Measurements from ENCODE around the gene CD79A. TPM values are rescaled to one million over a fixed set of nuclear protein-coding genes. Genes with fewer than 3 reads are reported as not detected.

The CD79A gene
- total RNA-seq (31.4 TPM), polyA plus RNA-seq (74.4 TPM)
- long read RNA-seq, donor 1, partial matches to known transcripts: 0 of 4 reads
- long read RNA-seq, donor 1, other reads (novel, unspliced or antisense): 0 of 4 reads
- long read RNA-seq, donor 2, transcript CD79A-201 (5 exons, 1,258 nt): major isoform, 25 of 45 reads
- long read RNA-seq, donor 2, partial matches to known transcripts: 17 of 45 reads
- long read RNA-seq, donor 2, other reads (novel, unspliced or antisense): 0 of 45 reads
- long read RNA-seq, donor 3, transcript CD79A-202 (5 exons, 567 nt): minor isoform, 5 of 60 reads
- long read RNA-seq, donor 3, transcript CD79A-201 (5 exons, 1,258 nt): major isoform, 44 of 60 reads
- long read RNA-seq, donor 3, partial matches to known transcripts: 11 of 60 reads
- long read RNA-seq, donor 3, other reads (novel, unspliced or antisense): 0 of 60 reads
- long read RNA-seq, donor 4, transcript CD79A-201 (5 exons, 1,258 nt): major isoform, 10 of 11 reads
- long read RNA-seq, donor 4, partial matches to known transcripts: 0 of 11 reads
- long read RNA-seq, donor 4, other reads (novel, unspliced or antisense): 0 of 11 reads
- long read RNA-seq, donor 5, transcript CD79A-201 (5 exons, 1,258 nt): major isoform, 23 of 39 reads
- long read RNA-seq, donor 5, partial matches to known transcripts: 16 of 39 reads
- long read RNA-seq, donor 5, other reads (novel, unspliced or antisense): 0 of 39 reads
- long read RNA-seq, donor 6, transcript CD79A-201 (5 exons, 1,258 nt): major isoform, 14 of 20 reads
- long read RNA-seq, donor 6, partial matches to known transcripts: 6 of 20 reads
- long read RNA-seq, donor 6, other reads (novel, unspliced or antisense): 0 of 20 reads
- long read RNA-seq, donor 7, transcript CD79A-201 (5 exons, 1,258 nt): major isoform, 17 of 25 reads
- long read RNA-seq, donor 7, partial matches to known transcripts: 7 of 25 reads
- long read RNA-seq, donor 7, other reads (novel, unspliced or antisense): 0 of 25 reads
- long read RNA-seq, donor 8, transcript CD79A-201 (5 exons, 1,258 nt): major isoform, 8 of 8 reads
- long read RNA-seq, donor 8, partial matches to known transcripts: 0 of 8 reads
- long read RNA-seq, donor 8, other reads (novel, unspliced or antisense): 0 of 8 reads
- long read RNA-seq, donor 9, transcript CD79A-201 (5 exons, 1,258 nt): major isoform, 20 of 21 reads
- long read RNA-seq, donor 9, partial matches to known transcripts: 0 of 21 reads
- long read RNA-seq, donor 9, other reads (novel, unspliced or antisense): 0 of 21 reads
- long read RNA-seq, donor 10, transcript CD79A-201 (5 exons, 1,258 nt): major isoform, 19 of 26 reads
- long read RNA-seq, donor 10, partial matches to known transcripts: 6 of 26 reads
- long read RNA-seq, donor 10, other reads (novel, unspliced or antisense): 0 of 26 reads

GRCh38 chr19:41876847-41877832 lies at the start of gene CD79A:
Gene CD79A, plus strand, starts transcription at chr19:41877279. Its CDS starts 26 bp downstream, at chr19:41877305.
- peaks cover 4 to 7% of the 10 kb centered on the region in 2 donors for H3K36me3 ChIP-seq (ENCODE audit: control insufficient read depth in 2 of 2, insufficient read depth in 2 of 2, low read length in 1 of 2)
- no peaks in the 10 kb centered on the region for H3K9me3 ChIP-seq (ENCODE audit: control insufficient read depth in 2 of 2, insufficient read depth in 1 of 2, low read length in 1 of 2)
- H3K4me1 ChIP-seq (ENCODE audit: control insufficient read depth in 2 of 2, insufficient read depth in 2 of 2, low read length in 2 of 2): peaks cover 41 to 85% of the 10 kb centered on the region in 2 donors
- H3K4me3 ChIP-seq (ENCODE audit: low read length in 2 of 2): peak within 1 kb of the TSS; percentile 49 to 53
- no peaks in the 10 kb centered on the region for H3K27me3 ChIP-seq (ENCODE audit: control insufficient read depth in 2 of 2, insufficient read depth in 1 of 2, low read length in 1 of 2)
- WGBS: 6% methylated on average over 9 of the region's 9 CpGs
- peak within 1 kb of the TSS; percentile 91 to 97 for H3K27ac ChIP-seq (ENCODE audit: low read depth in 1 of 2, low read length in 1 of 2)
- DNase-seq (ENCODE audit: low read depth in 6 of 9, low spot score in 9 of 9): peak in 3 of 9 donors; percentile 52 to 79 (median 57)

GRCh38 chr19:41837981-41838708 lies 38.9 kb upstream of the CD79A start:
- Histone ChIP-seq H3K27me3 (ENCODE audit: control insufficient read depth in 2 of 2, insufficient read depth in 1 of 2, low read length in 1 of 2) (peaks cover 0 to 27% of the 10 kb centered on the region in 2 donors), H3K27ac (ENCODE audit: low read depth in 1 of 2, low read length in 1 of 2) (no peak overlapping the region), H3K4me1 (ENCODE audit: control insufficient read depth in 2 of 2, insufficient read depth in 2 of 2, low read length in 2 of 2) (no peaks in the 10 kb centered on the region), H3K36me3 (ENCODE audit: control insufficient read depth in 2 of 2, insufficient read depth in 2 of 2, low read length in 1 of 2) (no peaks in the 10 kb centered on the region), H3K4me3 (ENCODE audit: low read length in 2 of 2) (no peak overlapping the region), H3K9me3 (ENCODE audit: control insufficient read depth in 2 of 2, insufficient read depth in 1 of 2, low read length in 1 of 2) (no peaks in the 10 kb centered on the region)
- DNase-seq (ENCODE audit: low read depth in 6 of 9, low spot score in 9 of 9): no peak
- 89% methylated on average over 13 of the region's 13 CpGs for WGBS

- H3K27ac ChIP-seq (ENCODE audit: low read depth in 1 of 2, low read length in 1 of 2): no peak overlapping the region
- DNase-seq (ENCODE audit: low read depth in 6 of 9, low spot score in 9 of 9): no peak
- no peak overlapping the region for H3K4me3 ChIP-seq (ENCODE audit: low read length in 2 of 2)
- H3K4me1 ChIP-seq (ENCODE audit: control insufficient read depth in 2 of 2, insufficient read depth in 2 of 2, low read length in 2 of 2): no peaks in the 10 kb centered on the region
- H3K27me3 ChIP-seq (ENCODE audit: control insufficient read depth in 2 of 2, insufficient read depth in 1 of 2, low read length in 1 of 2): peaks cover 0 to 27% of the 10 kb centered on the region in 2 donors
- no peaks in the 10 kb centered on the region for H3K36me3 ChIP-seq (ENCODE audit: control insufficient read depth in 2 of 2, insufficient read depth in 2 of 2, low read length in 1 of 2)
- H3K9me3 ChIP-seq (ENCODE audit: control insufficient read depth in 2 of 2, insufficient read depth in 1 of 2, low read length in 1 of 2): no peaks in the 10 kb centered on the region
- WGBS: 76% methylated on average over 2 of the region's 2 CpGs
Measured at GRCh38 chr19:41839211-41839610, 37.9 kb upstream of the CD79A start.

- no peak for DNase-seq (ENCODE audit: low read depth in 6 of 9, low spot score in 9 of 9)
- no peaks in the 10 kb centered on the region for H3K36me3 ChIP-seq (ENCODE audit: control insufficient read depth in 2 of 2, insufficient read depth in 2 of 2, low read length in 1 of 2)
Measured at GRCh38 chr19:41843371-41843770, 33.7 kb upstream of the CD79A start.

GRCh38 chr19:41844601-41845000 lies 32.5 kb upstream of the CD79A start, which contains the start of gene LYPD4:
Gene LYPD4, minus strand, starts transcription at chr19:41844683. Its CDS starts 5,398 bp downstream, at chr19:41839285.
- Histone ChIP-seq H3K27ac (ENCODE audit: low read depth in 1 of 2, low read length in 1 of 2) (no peak within 1 kb of the TSS), H3K4me1 (ENCODE audit: control insufficient read depth in 2 of 2, insufficient read depth in 2 of 2, low read length in 2 of 2) (no peaks in the 10 kb centered on the region), H3K9me3 (ENCODE audit: control insufficient read depth in 2 of 2, insufficient read depth in 1 of 2, low read length in 1 of 2) (no peaks in the 10 kb centered on the region), H3K27me3 (ENCODE audit: control insufficient read depth in 2 of 2, insufficient read depth in 1 of 2, low read length in 1 of 2) (peaks cover 0 to 12% of the 10 kb centered on the region in 2 donors), H3K36me3 (ENCODE audit: control insufficient read depth in 2 of 2, insufficient read depth in 2 of 2, low read length in 1 of 2) (no peaks in the 10 kb centered on the region), H3K4me3 (ENCODE audit: low read length in 2 of 2) (no peak within 1 kb of the TSS)
- no peak for DNase-seq (ENCODE audit: low read depth in 6 of 9, low spot score in 9 of 9)
- WGBS: 88% methylated on average over 30 of the region's 30 CpGs

More at GRCh38 chr19:41843371-41843770, 33.7 kb upstream of the CD79A start:
- Histone ChIP-seq H3K9me3 (ENCODE audit: control insufficient read depth in 2 of 2, insufficient read depth in 1 of 2, low read length in 1 of 2) (no peaks in the 10 kb centered on the region), H3K27me3 (ENCODE audit: control insufficient read depth in 2 of 2, insufficient read depth in 1 of 2, low read length in 1 of 2) (peaks cover 0 to 19% of the 10 kb centered on the region in 2 donors), H3K27ac (ENCODE audit: low read depth in 1 of 2, low read length in 1 of 2) (no peak overlapping the region), H3K4me1 (ENCODE audit: control insufficient read depth in 2 of 2, insufficient read depth in 2 of 2, low read length in 2 of 2) (no peaks in the 10 kb centered on the region), H3K4me3 (ENCODE audit: low read length in 2 of 2) (no peak overlapping the region)
- WGBS: 79% methylated on average over 7 of the region's 7 CpGs

- Histone ChIP-seq H3K4me1 (ENCODE audit: control insufficient read depth in 2 of 2, insufficient read depth in 2 of 2, low read length in 2 of 2) (no peaks in the 10 kb centered on the region), H3K9me3 (ENCODE audit: control insufficient read depth in 2 of 2, insufficient read depth in 1 of 2, low read length in 1 of 2) (no peaks in the 10 kb centered on the region), H3K36me3 (ENCODE audit: control insufficient read depth in 2 of 2, insufficient read depth in 2 of 2, low read length in 1 of 2) (no peaks in the 10 kb centered on the region), H3K4me3 (ENCODE audit: low read length in 2 of 2) (no peak within 1 kb of the TSS), H3K27ac (ENCODE audit: low read depth in 1 of 2, low read length in 1 of 2) (no peak within 1 kb of the TSS), H3K27me3 (ENCODE audit: control insufficient read depth in 2 of 2, insufficient read depth in 1 of 2, low read length in 1 of 2) (peaks cover 0 to 12% of the 10 kb centered on the region in 2 donors)
- 97% methylated on average over 3 of the region's 3 CpGs for WGBS
- no peak for DNase-seq (ENCODE audit: low read depth in 6 of 9, low spot score in 9 of 9)
Measured at GRCh38 chr19:41845001-41845050, 32.3 kb upstream of the CD79A start, which contains the start of gene DMRTC2. Gene DMRTC2, plus strand, starts transcription at chr19:41845042. Its CDS starts 2,387 bp downstream, at chr19:41847429.

GRCh38 chr19:41845051-41845590 lies 32.0 kb upstream of the CD79A start:
- no peak for DNase-seq (ENCODE audit: low read depth in 6 of 9, low spot score in 9 of 9)

More at GRCh38 chr19:41845051-41845590, 32.0 kb upstream of the CD79A start:
- H3K9me3 ChIP-seq (ENCODE audit: control insufficient read depth in 2 of 2, insufficient read depth in 1 of 2, low read length in 1 of 2): no peaks in the 10 kb centered on the region
- H3K27ac ChIP-seq (ENCODE audit: low read depth in 1 of 2, low read length in 1 of 2): no peak overlapping the region
- H3K4me1 ChIP-seq (ENCODE audit: control insufficient read depth in 2 of 2, insufficient read depth in 2 of 2, low read length in 2 of 2): no peaks in the 10 kb centered on the region
- H3K4me3 ChIP-seq (ENCODE audit: low read length in 2 of 2): no peak overlapping the region
- no peaks in the 10 kb centered on the region for H3K36me3 ChIP-seq (ENCODE audit: control insufficient read depth in 2 of 2, insufficient read depth in 2 of 2, low read length in 1 of 2)
- WGBS: 97% methylated on average over 23 of the region's 23 CpGs
- H3K27me3 ChIP-seq (ENCODE audit: control insufficient read depth in 2 of 2, insufficient read depth in 1 of 2, low read length in 1 of 2): peaks cover 0 to 12% of the 10 kb centered on the region in 2 donors
